Measurements from ENCODE around the gene LSAMP. TPM values are rescaled to one million over a fixed set of nuclear protein-coding genes. Genes with fewer than 3 reads are reported as not detected.

Gene LSAMP
- polyA plus RNA-seq, 1 of the 3 experiments (the other 2 are of a cell fraction), result 6.6 TPM

- TF ChIP-seq TEAD4 (IDR thresholded peaks at IDR 0.05; ENCODE audit: borderline replicate concordance, insufficient read depth) (no peak), RCOR1 (IDR thresholded peaks at IDR 0.05; ENCODE audit: low read length) (no peak), FOXJ3 (CRISPR knock-in tag; IDR thresholded peaks at IDR 0.05) (no peak), RXRA (IDR thresholded peaks at IDR 0.05; ENCODE audit: borderline replicate concordance, low read depth) (no peak), MEF2A (IDR thresholded peaks at IDR 0.05; ENCODE audit: borderline replicate concordance, low read depth) (no peak), IRF3 (IDR thresholded peaks at IDR 0.05; ENCODE audit: low read depth, low read length) (no peak), TCF12 (IDR thresholded peaks at IDR 0.05) (no peak), RAD21 (IDR thresholded peaks at IDR 0.05; ENCODE audit: low read length) (no peak), EP300 (IDR thresholded peaks at IDR 0.05; ENCODE audit: borderline replicate concordance in 1 of 2, low read depth in 1 of 2, low read length in 1 of 2) (no peak), CHD2 (IDR thresholded peaks at IDR 0.05; ENCODE audit: low read length, partially characterized antibody) (no peak), JUND (IDR thresholded peaks at IDR 0.05) (no peak), NFIC (IDR thresholded peaks at IDR 0.05; ENCODE audit: borderline replicate concordance) (no peak), PBX3 (IDR thresholded peaks at IDR 0.05) (no peak), MXI1 (IDR thresholded peaks at IDR 0.05; ENCODE audit: low read depth, low read length) (no peak), ELF1 (IDR thresholded peaks at IDR 0.05) (no peak), FOSL2 (IDR thresholded peaks at IDR 0.05; ENCODE audit: borderline replicate concordance, low read depth) (no peak)
- no peak overlapping the region for H3K4me2 ChIP-seq
- no peaks in the 10 kb centered on the region for H4K20me1 ChIP-seq (ENCODE audit: insufficient read depth)
- WGBS (ENCODE audit: low lambda C conversion rate), result 91% methylated on average over 2 of the region's 2 CpGs
- no peak overlapping the region for H2AFZ ChIP-seq (ENCODE audit: low read depth)
- no peaks in the 10 kb centered on the region for H3K27me3 ChIP-seq (ENCODE audit: insufficient read depth)
- H3K4me3 ChIP-seq (ENCODE audit: low read depth in 2 of 2, low read length in 1 of 2), result no peak overlapping the region
- H3K9me3 ChIP-seq, result no peaks in the 10 kb centered on the region; the same call in 1 of the 2 replicates
- no peaks in the 10 kb centered on the region for H3K36me3 ChIP-seq (replicated peaks in 1 of 2; ENCODE audit: control insufficient read depth in 1 of 2, insufficient read depth in 2 of 2, low read length in 1 of 2)
- no peaks in the 10 kb centered on the region for H3K79me2 ChIP-seq (ENCODE audit: insufficient read depth)
- H3K4me1 ChIP-seq (ENCODE audit: control insufficient read depth in 1 of 2, insufficient read depth in 2 of 2, low read depth in 1 of 2, low read length in 1 of 2), result no peaks in the 10 kb centered on the region
- DNase-seq, result no peak
- H3K9ac ChIP-seq, result no peak overlapping the region
- ChIA-PET CTCF (interaction anchor here (0.7 to 0.9 kb wide), 2 partner anchors 10 to 680 kb away, joined by 3 read pairs; no protein-coding TSS in a partner anchor), POLR2A (no interaction called here)
- H3K27ac ChIP-seq (ENCODE audit: low read depth in 2 of 2, low read length in 1 of 2), result no peak overlapping the region
- H3F3A ChIP-seq (replicated peaks; ENCODE audit: insufficient read depth), result no peaks in the 10 kb centered on the region
- no peaks in the 10 kb centered on the region; the same call in 1 of the 2 replicates for H3K9me2 ChIP-seq
Measured at GRCh38 chr3:116077557-116077956, 367.7 kb downstream of the LSAMP start.

- no peak overlapping the region for H3K27ac ChIP-seq (ENCODE audit: low read depth in 2 of 2, low read length in 1 of 2)
- no peaks in the 10 kb centered on the region for H3K36me3 ChIP-seq (replicated peaks in 1 of 2; ENCODE audit: control insufficient read depth in 1 of 2, insufficient read depth in 2 of 2, low read length in 1 of 2)
- H3K27me3 ChIP-seq (ENCODE audit: insufficient read depth), result no peaks in the 10 kb centered on the region
- H4K20me1 ChIP-seq (ENCODE audit: insufficient read depth), result no peaks in the 10 kb centered on the region
- H3K4me1 ChIP-seq (ENCODE audit: control insufficient read depth in 1 of 2, insufficient read depth in 2 of 2, low read depth in 1 of 2, low read length in 1 of 2), result no peaks in the 10 kb centered on the region
- no peaks in the 10 kb centered on the region; the same call in 1 of the 2 replicates for H3K9me2 ChIP-seq
- no peak overlapping the region for H3K9ac ChIP-seq
- 98% methylated on average over 1 of the region's 1 CpG for WGBS (ENCODE audit: low lambda C conversion rate)
- H3K4me3 ChIP-seq (ENCODE audit: low read depth in 2 of 2, low read length in 1 of 2), result no peak overlapping the region
- DNase-seq, result no peak
- no peaks in the 10 kb centered on the region for H3F3A ChIP-seq (replicated peaks; ENCODE audit: insufficient read depth)
- CTCF ChIA-PET, result interaction anchor here (0.7 to 0.9 kb wide), 2 partner anchors 9 to 681 kb away, joined by 3 read pairs; no protein-coding TSS in a partner anchor
- POLR2A ChIA-PET, result no interaction called here
- no peaks in the 10 kb centered on the region; the same call in 1 of the 2 replicates for H3K9me3 ChIP-seq
- no peaks in the 10 kb centered on the region for H3K79me2 ChIP-seq (ENCODE audit: insufficient read depth)
- H2AFZ ChIP-seq (ENCODE audit: low read depth), result no peak overlapping the region
- H3K4me2 ChIP-seq, result no peak overlapping the region
- no peak for TF ChIP-seq GATA2 (CRISPR knock-in tag; IDR thresholded peaks at IDR 0.05)
- TF ChIP-seq FOSL2 (IDR thresholded peaks at IDR 0.05; ENCODE audit: borderline replicate concordance, low read depth), result no peak
- TF ChIP-seq ELF1 (IDR thresholded peaks at IDR 0.05), result no peak
- no peak for TF ChIP-seq TAF1 (IDR thresholded peaks at IDR 0.05; ENCODE audit: borderline replicate concordance, low read depth, low read length)
- TF ChIP-seq CTCF (IDR thresholded peaks at IDR 0.05), result no peak
- TF ChIP-seq REST (IDR thresholded peaks at IDR 0.05; ENCODE audit: low read depth, low read length), result no peak
- TF ChIP-seq RCOR1 (IDR thresholded peaks at IDR 0.05; ENCODE audit: low read length), result no peak
- TF ChIP-seq MXI1 (IDR thresholded peaks at IDR 0.05; ENCODE audit: low read depth, low read length), result no peak
- TF ChIP-seq RXRA (IDR thresholded peaks at IDR 0.05; ENCODE audit: borderline replicate concordance, low read depth), result no peak
- TF ChIP-seq MEF2A (IDR thresholded peaks at IDR 0.05; ENCODE audit: borderline replicate concordance, low read depth), result no peak
- TF ChIP-seq POLR2AphosphoS5 (IDR thresholded peaks at IDR 0.05; ENCODE audit: low read depth, low read length), result no peak
- no peak for TF ChIP-seq EP300 (IDR thresholded peaks at IDR 0.05; ENCODE audit: borderline replicate concordance in 1 of 2, low read depth in 1 of 2, low read length in 1 of 2)
Measured at GRCh38 chr3:116077059-116077458, 368.2 kb downstream of the LSAMP start.

Data from SK-N-SH (cell line).